GM19438 (cell line): ENCODE data around the gene TDRD7.
"Not testable (repeated sequence)": the region's sequence is repeated elsewhere in the genome, so short reads cannot be mapped to it uniquely, and the experiment has no call there.

Experiments used
- ATAC-seq: cut with Tn5 transposase; IDR thresholded peaks from one replicate; pipeline ENCODE4 v1.9.1; 2021; ENCODE audit warnings: low read depth; ENCODE audit not compliant: unreplicated experiment

Gene TDRD7

DNA sequence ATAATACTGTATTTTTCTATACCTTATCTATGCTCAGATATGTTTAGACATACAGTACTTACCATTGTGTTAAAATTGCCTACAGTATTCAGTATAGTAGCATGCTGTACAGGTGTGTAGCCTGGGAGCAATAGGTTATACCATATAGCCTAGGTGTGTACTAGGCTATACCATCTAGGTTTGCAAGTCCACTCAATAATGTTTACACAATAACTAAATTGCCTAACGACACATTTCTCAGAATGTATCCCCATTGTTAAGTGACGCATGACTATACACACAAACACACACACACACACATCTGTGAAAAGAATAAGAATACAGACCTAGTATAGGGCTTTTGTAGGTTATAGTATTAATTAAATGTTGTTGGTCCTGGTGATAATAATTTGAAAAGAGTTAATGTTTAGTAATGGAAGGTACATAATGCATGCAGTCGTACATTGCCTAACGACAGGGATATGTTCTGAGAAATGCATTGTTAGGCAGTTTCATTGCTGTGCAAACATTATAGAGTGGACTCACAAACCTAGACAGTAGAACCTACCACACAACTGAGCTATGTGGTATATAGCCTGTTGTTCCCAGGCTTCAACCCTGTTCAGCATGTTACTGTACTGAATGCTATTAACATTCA, 13.6 kb downstream of the TDRD7 start:
- ATAC-seq = no peak

GRCh38 chr9:97425973-97426336, 14.1 kb downstream of the TDRD7 start:
- ATAC-seq = no peak

DNA sequence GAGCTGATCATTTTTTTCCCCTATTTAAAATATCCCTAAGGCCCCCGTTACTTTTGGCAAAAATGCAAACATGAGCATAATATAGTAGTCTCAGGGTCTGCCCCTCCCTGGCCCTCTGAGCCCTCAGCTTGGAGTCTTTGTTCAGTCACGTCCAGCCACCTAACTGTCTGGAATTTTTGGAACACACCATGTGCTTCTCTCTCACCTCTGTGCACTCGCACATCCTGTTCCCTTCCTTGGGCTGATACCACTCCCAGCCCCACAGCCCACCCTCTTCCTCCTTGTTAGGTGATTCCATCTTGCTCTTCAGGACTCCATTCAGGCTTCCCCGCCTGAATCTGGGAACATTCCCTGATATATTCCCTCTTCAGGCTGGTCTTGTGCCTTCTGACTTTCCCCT, 16.0 kb downstream of the TDRD7 start:
- ATAC-seq = no peak

DNA sequence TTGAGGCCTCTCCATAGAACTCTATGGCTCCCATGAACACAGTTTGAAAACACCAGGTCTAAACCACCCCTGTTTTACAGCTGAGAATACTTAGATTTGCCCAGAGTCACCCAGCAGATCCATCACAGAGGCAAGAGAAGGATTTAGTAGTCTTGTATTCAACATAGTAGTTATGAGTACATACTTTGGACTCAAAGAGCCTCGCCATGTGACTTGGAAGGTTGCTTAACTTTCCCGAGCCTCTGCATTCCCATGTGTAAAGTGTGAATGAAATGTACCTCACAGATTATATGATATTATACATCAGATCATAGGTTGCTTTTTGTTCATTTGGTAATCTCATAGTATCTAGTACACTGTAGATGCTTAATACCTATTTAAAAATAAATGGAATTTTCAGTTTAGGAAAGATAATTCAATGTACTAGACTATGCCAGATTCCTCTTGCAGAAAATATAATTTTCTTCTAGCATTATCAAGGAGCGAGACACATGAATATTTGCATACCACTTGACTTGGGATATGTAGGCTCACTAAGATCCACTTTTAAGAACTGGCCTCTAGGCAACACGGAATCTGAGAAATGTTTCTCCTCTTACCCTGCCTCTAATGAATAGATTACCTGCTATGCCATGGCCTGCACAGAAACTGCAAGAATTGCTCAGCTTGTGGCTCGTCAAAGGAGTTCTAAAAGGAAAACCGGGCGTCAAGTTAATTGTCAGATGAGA, 18.6 kb downstream of the TDRD7 start:
- no peak for ATAC-seq

- no peak for ATAC-seq
Observed at GRCh38 chr9:97431044-97431441, 19.1 kb downstream of the TDRD7 start.

DNA sequence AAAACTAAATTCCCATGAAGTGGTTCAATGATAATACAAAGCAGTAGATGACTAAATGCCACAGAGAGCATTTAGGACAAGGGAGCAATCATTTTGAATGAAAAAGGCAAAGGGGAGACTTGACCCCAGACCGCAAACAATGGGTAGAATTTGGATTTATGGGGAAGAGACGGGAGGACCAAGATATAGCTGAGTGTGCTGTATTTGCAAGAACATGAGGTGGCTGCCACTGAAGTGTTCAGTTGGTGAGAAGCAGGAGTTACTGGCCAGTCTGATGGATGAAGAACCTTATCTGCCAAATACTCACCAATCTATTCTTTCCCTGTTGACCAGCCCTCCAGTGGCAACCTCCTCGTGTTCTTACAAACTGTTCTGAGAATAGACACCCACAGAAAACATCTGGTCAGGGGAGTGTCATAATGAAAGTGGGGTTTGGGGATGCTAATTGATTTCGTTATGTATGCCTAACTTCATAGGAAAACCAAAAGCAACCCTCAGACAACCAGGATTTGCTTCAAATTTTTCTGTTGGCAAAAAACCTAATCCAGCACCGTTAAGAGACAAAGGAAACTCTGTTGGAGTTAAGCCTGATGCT, 19.8 kb downstream of the TDRD7 start:
- ATAC-seq = no peak

DNA sequence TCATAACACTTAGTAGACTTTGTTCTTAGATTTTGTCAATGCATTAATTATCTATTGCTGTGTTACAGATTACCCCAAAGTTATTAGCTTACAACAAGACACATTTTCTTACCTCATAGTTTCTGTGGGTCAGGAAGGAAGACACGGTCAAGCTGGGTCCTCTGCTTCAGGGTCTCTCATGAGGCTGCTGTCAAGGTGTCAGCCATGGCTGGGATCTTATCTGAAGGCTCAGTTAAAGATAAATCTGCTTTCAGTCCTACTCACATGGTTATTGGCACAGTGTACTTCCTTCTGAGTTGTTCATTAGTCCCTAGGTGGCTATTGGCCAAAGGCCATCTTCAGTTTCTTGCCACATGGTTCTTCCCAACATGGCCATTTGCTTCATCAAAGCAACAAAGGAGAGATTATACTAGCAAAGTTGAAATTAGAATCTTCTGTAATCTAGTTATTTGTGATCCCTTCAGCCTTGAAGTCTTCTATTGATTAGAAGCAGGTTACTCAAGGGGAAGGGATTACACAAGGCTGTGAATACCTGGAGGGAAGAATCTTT, 25.2 kb downstream of the TDRD7 start:
- no peak for ATAC-seq

DNA sequence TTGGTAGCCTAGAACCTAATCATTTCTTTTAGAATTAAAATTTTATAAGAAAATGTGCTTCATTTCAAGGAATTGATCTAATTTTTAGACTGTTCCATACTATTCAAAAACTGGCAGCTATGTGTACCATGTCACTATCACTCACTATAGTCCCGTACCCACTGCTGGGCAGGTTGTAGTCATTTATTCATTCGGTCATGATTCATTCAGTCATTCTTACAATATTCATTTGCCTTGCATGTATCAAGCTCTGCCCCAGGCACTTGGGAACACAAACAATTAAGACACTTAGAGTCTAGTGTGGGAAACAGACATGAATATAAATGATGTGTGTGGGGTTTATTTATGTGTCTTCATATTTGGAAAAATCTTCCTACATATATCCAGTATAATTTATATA, 26.4 kb downstream of the TDRD7 start:
- ATAC-seq = no peak

GRCh38 chr9:97438666-97439065, 26.8 kb downstream of the TDRD7 start:
- no peak for ATAC-seq

DNA sequence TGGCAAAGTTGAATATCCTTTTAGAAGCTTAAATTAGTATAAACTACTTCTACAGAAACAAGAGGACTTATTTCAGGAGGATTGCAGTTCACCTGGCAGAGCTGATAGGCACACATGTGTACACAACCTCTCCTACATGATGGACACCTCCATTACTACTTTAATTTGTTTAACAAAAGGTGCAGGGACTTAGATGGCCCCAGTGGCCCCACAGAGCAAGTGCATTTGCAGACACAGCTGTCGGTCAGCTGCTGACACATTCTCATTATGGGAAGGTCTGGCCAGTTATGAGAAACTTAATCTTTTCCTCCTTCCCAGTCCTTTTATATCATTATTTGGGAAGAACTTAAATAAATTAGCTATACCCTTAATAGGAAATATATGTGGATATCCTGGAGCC, 28.3 kb downstream of the TDRD7 start:
- ATAC-seq = no peak

GRCh38 chr9:97441729-97442128, 29.8 kb downstream of the TDRD7 start:
- no peak for ATAC-seq

- ATAC-seq = no peak
Observed at GRCh38 chr9:97445119-97445701, 33.3 kb downstream of the TDRD7 start.

DNA sequence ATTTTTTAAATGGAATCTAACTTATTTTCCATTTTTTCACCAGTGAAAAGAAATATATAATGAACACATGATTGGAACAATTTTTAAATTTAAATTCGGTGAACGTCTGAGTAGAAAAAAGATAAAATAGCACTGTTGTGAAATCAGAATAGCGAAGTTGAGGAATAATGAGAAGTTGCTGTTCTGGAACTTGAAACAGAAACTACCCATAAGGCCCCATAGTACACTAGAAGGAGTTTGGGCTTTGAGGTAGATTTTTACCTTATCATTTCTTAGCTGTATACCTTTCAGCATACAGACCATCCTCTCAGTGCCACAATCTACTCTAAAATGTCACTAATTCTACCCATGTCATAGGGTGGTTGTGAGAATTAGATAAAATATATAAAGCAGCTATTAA, 35.1 kb downstream of the TDRD7 start:
- ATAC-seq = no peak

DNA sequence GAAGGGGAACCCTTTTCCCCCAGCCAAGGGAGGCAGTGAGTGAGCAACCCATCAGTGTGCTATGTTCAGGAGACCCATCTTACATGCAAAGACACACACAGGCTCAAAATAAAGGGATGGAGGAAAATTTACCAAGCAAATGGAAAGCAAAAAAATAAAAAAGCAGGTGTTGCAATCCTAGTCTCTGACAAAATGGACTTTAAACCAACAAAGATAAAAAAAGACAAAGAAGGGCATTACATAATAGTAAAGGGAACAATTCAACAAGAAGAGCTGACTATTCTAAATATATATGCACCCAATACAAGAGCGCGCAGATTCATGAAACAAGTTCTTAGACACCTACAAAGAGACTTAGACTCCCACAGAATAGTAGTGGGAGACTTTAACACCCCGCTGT, 41.7 kb downstream of the TDRD7 start:
- ATAC-seq = not testable (repeated sequence)

GRCh38 chr9:97456841-97457240, 44.9 kb downstream of the TDRD7 start:
- not testable (repeated sequence) for ATAC-seq

- no peak for ATAC-seq
Observed at GRCh38 chr9:97459326-97459725, 47.4 kb downstream of the TDRD7 start.

DNA sequence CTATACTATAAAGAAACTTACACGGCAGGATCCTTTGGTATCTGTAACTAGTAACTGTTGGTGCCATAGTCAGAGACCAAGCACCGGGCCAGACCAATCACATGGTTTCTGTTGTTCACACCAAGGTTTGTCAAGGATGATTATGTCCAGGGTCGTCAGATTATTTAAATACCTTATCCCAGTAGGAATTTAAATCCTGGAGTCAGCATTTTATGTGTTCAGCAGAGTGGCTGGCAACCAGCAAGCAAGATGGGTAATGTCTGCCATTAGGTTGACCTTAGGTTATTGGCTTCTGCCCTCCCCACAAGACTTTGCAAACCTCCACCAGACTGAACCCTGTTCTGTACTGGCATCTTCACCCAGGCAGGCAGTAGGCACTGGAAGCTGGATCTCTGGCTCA, 50.3 kb downstream of the TDRD7 start:
- ATAC-seq = no peak

- no peak for ATAC-seq
Observed at GRCh38 chr9:97462914-97463313, 51.0 kb downstream of the TDRD7 start.

GRCh38 chr9:97468658-97469448, 57.0 kb downstream of the TDRD7 start:
- ATAC-seq = peak; percentile 86

DNA sequence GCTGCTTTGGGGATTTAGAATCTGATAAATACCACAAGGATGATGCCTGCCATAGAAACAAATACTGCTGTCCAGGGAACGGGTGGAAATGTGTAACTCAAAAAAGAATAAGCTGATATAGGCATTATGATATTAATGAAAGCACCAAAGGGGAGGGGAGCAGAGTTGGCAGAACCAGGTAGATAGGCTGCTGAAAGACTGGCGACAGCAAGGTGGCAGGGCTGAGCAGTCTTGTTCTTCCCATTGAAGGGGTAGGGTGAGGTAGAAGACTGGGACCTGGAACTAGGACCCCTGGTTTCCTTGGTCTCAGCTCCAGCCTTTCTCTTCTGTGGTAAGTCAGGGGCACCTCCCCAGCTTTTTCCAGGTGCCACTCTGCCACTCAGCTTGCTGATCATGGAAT, 58.2 kb downstream of the TDRD7 start:
- ATAC-seq = no peak

GRCh38 chr9:97473717-97474116, 61.8 kb downstream of the TDRD7 start:
- no peak for ATAC-seq
